ENCODE results near the gene GRIP1. TPM values are rescaled to one million over a fixed set of nuclear protein-coding genes. Genes with fewer than 3 reads are reported as not detected.

The GRIP1 gene
- total RNA-seq, 1 experiment from 2014 or later = 22.5 TPM

- no peak for TF ChIP-seq ARID4B (CRISPR knock-in tag; IDR thresholded peaks at IDR 0.05; ENCODE audit: borderline replicate concordance)
- no peak for TF ChIP-seq NFATC4 (CRISPR knock-in tag; IDR thresholded peaks at IDR 0.05)
- TF ChIP-seq ZNF281 (CRISPR knock-in tag; IDR thresholded peaks at IDR 0.05) = no peak
- TF ChIP-seq SOX15 (CRISPR knock-in tag; IDR thresholded peaks at IDR 0.05) = no peak
- no peak for TF ChIP-seq ZNF512 (CRISPR knock-in tag; IDR thresholded peaks at IDR 0.05; ENCODE audit: borderline replicate concordance)
- TF ChIP-seq SMAD3 (CRISPR knock-in tag; IDR thresholded peaks at IDR 0.05; ENCODE audit: borderline replicate concordance) = no peak
- TF ChIP-seq, protein P1, sequence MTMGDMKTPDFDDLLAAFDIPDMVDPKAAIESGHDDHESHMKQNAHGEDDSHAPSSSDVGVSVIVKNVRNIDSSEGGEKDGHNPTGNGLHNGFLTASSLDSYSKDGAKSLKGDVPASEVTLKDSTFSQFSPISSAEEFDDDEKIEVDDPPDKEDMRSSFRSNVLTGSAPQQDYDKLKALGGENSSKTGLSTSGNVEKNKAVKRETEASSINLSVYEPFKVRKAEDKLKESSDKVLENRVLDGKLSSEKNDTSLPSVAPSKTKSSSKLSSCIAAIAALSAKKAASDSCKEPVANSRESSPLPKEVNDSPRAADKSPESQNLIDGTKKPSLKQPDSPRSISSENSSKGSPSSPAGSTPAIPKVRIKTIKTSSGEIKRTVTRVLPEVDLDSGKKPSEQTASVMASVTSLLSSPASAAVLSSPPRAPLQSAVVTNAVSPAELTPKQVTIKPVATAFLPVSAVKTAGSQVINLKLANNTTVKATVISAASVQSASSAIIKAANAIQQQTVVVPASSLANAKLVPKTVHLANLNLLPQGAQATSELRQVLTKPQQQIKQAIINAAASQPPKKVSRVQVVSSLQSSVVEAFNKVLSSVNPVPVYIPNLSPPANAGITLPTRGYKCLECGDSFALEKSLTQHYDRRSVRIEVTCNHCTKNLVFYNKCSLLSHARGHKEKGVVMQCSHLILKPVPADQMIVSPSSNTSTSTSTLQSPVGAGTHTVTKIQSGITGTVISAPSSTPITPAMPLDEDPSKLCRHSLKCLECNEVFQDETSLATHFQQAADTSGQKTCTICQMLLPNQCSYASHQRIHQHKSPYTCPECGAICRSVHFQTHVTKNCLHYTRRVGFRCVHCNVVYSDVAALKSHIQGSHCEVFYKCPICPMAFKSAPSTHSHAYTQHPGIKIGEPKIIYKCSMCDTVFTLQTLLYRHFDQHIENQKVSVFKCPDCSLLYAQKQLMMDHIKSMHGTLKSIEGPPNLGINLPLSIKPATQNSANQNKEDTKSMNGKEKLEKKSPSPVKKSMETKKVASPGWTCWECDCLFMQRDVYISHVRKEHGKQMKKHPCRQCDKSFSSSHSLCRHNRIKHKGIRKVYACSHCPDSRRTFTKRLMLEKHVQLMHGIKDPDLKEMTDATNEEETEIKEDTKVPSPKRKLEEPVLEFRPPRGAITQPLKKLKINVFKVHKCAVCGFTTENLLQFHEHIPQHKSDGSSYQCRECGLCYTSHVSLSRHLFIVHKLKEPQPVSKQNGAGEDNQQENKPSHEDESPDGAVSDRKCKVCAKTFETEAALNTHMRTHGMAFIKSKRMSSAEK (CRISPR knock-in tag; IDR thresholded peaks at IDR 0.05; ENCODE audit: borderline replicate concordance) = no peak
- no peak for TF ChIP-seq FOXJ3 (CRISPR knock-in tag; IDR thresholded peaks at IDR 0.05; ENCODE audit: borderline replicate concordance)
- TF ChIP-seq RELA (CRISPR knock-in tag; IDR thresholded peaks at IDR 0.05; ENCODE audit: borderline replicate concordance) = no peak
- no peak for TF ChIP-seq ZNF232 (CRISPR knock-in tag; IDR thresholded peaks at IDR 0.05)
- no peak for TF ChIP-seq ZNF416 (CRISPR knock-in tag; IDR thresholded peaks at IDR 0.05)
- TF ChIP-seq CDX4 (CRISPR knock-in tag; IDR thresholded peaks at IDR 0.05; ENCODE audit: borderline replicate concordance) = no peak
- no peak for TF ChIP-seq EMX1 (CRISPR knock-in tag; IDR thresholded peaks at IDR 0.05)
- no peak for TF ChIP-seq NFE2L1 (CRISPR knock-in tag; IDR thresholded peaks at IDR 0.05)
- TF ChIP-seq KAT7 (CRISPR knock-in tag; IDR thresholded peaks at IDR 0.05; ENCODE audit: borderline replicate concordance) = no peak
- TF ChIP-seq MXD4 (CRISPR knock-in tag; IDR thresholded peaks at IDR 0.05; ENCODE audit: borderline replicate concordance) = no peak
These were observed 183.2 kb downstream of the GRIP1 start (continued) for GRCh38 chr12:66495709-66496108.

Measured in WTC11 (cell line).